ENCODE measurements around the gene SIGLEC7. TPM values are rescaled to one million over a fixed set of nuclear protein-coding genes. Genes with fewer than 3 reads are reported as not detected.
"Not testable (repeated sequence)": the region's sequence is repeated elsewhere in the genome, so short reads cannot be mapped to it uniquely, and the experiment has no call there.

SIGLEC7 gene
- total RNA-seq, 2 donors from 2014 or later = 0.26 to 1.7 TPM

DNA sequence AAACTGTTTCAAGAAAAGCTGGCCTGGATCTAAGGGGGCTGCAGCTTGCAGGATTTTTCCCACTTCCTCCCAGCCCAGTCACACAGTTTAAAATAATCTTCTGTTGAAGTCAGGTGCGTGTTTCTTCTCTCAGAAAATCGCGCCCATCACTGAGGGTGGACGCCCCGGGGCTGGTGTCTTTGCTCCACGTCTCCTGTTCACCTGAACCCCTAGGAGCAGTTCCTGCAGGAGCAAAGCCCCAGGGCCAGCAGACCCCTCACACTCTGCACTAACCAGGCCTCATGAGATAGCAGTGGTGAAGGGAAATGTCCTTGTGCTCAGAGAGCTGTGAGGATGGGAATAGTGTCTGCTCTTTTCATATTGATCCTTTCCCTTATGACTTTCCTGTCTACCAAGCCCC lies 920 bp upstream of the SIGLEC7 start:
- Histone ChIP-seq H3K4me1 (no peaks in the 10 kb centered on the region), H3K4me3 (no peak overlapping the region), H3K27me3 (no peaks in the 10 kb centered on the region), H3K27ac (no peak overlapping the region), H3K9me3 (no peaks in the 10 kb centered on the region), H3K36me3 (no peaks in the 10 kb centered on the region)
- no peak for DNase-seq (ENCODE audit: low spot score)
- TF ChIP-seq, protein P1, sequence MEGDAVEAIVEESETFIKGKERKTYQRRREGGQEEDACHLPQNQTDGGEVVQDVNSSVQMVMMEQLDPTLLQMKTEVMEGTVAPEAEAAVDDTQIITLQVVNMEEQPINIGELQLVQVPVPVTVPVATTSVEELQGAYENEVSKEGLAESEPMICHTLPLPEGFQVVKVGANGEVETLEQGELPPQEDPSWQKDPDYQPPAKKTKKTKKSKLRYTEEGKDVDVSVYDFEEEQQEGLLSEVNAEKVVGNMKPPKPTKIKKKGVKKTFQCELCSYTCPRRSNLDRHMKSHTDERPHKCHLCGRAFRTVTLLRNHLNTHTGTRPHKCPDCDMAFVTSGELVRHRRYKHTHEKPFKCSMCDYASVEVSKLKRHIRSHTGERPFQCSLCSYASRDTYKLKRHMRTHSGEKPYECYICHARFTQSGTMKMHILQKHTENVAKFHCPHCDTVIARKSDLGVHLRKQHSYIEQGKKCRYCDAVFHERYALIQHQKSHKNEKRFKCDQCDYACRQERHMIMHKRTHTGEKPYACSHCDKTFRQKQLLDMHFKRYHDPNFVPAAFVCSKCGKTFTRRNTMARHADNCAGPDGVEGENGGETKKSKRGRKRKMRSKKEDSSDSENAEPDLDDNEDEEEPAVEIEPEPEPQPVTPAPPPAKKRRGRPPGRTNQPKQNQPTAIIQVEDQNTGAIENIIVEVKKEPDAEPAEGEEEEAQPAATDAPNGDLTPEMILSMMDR (IDR thresholded peaks at IDR 0.05) = no peak

DNA sequence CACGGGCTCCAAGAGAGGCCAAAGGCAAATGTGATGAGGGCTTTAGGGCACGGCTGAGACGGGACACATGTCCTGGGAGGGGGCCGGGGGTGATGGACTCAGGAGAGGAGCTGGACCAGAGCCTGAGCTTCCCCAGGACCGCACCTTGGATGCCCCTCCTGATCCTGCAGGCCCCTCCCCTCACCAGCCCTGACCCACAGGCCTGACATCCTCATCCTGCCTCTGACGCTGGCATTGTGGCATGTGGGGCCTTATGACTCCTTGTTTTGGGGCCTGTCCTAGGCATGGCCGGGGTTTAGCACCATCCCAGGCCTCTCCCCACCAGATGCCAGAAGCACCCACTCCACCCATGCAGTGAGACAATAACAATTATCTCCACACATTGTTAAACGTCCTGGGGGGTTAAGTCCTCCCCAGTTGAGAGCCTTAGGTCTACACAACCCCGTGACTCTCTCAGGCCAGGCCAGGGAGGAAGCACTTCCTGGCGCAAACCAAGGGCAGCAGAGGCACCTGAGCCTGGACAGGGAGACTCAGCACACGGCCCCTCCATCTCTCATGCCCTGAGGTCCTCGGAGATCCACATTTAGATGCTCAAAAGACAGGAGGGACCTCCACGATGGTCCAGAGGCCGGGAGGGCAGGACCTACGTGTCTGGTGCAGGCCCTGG lies 841 bp downstream of the SIGLEC7 start:
- H3K4me3 ChIP-seq; H3K36me3 ChIP-seq; H3K27me3 ChIP-seq; H3K9me3 ChIP-seq; H3K27ac ChIP-seq; H3K4me1 ChIP-seq; DNase-seq (ENCODE audit: low spot score): not testable (repeated sequence)

DNA sequence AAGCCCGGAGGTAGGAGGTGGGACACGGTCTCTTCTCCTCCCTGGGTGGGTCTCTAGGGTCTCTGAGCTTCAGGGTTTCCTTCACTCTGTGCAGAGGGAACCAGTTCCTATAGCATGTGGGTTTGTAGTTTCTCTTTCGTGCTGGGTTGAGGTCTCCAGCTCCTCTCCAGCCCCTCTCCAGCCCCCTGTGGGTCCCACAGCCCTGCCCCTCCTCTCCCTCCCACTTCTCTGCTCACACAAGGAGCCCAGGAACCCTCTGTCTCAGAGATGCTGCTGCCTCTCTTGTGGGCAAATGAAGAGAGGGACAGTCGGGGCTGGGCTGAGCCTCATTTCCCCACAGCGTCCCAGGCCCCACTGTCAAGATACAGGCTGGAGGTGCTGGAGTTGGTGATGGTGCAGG lies 1.4 kb downstream of the SIGLEC7 start:
- TF ChIP-seq, protein P1 (IDR thresholded peaks at IDR 0.05) = no peak
- H3K4me3 ChIP-seq = no peak overlapping the region
- H3K27ac ChIP-seq = no peak overlapping the region

DNA sequence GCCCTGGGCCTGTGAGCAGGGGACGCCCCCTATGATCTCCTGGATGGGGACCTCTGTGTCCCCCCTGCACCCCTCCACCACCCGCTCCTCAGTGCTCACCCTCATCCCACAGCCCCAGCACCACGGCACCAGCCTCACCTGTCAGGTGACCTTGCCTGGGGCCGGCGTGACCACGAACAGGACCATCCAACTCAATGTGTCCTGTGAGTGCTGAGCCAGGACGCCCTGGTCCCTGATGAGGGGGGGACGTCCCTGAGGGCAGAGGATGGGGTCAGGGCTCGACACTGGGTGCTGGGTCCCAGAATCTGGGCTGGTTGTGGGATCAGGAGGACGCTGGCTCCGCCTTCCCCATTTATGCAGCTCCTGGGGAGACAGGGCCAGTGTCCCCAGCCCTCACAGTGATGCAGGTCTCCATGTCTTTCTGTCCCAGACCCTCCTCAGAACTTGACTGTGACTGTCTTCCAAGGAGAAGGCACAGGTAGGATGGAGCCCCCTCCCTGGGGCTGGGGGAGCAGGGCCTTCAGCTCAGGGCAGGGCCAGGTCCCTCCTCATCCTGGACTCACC lies 2.5 kb downstream of the SIGLEC7 start:
- Histone ChIP-seq H3K27ac (no peak overlapping the region), H3K36me3 (no peaks in the 10 kb centered on the region), H3K4me1 (no peaks in the 10 kb centered on the region), H3K27me3 (no peaks in the 10 kb centered on the region), H3K9me3 (no peaks in the 10 kb centered on the region), H3K4me3 (no peak overlapping the region)
- no peak for DNase-seq (ENCODE audit: low spot score)
- TF ChIP-seq, protein P1 (IDR thresholded peaks at IDR 0.05) = no peak

More for the DNA sequence above, 1.4 kb downstream of the SIGLEC7 start:
- no peaks in the 10 kb centered on the region for H3K4me1 ChIP-seq
- H3K36me3 ChIP-seq = no peaks in the 10 kb centered on the region
- no peaks in the 10 kb centered on the region for H3K9me3 ChIP-seq
- no peak for DNase-seq (ENCODE audit: low spot score)
- H3K27me3 ChIP-seq = no peaks in the 10 kb centered on the region

DNA sequence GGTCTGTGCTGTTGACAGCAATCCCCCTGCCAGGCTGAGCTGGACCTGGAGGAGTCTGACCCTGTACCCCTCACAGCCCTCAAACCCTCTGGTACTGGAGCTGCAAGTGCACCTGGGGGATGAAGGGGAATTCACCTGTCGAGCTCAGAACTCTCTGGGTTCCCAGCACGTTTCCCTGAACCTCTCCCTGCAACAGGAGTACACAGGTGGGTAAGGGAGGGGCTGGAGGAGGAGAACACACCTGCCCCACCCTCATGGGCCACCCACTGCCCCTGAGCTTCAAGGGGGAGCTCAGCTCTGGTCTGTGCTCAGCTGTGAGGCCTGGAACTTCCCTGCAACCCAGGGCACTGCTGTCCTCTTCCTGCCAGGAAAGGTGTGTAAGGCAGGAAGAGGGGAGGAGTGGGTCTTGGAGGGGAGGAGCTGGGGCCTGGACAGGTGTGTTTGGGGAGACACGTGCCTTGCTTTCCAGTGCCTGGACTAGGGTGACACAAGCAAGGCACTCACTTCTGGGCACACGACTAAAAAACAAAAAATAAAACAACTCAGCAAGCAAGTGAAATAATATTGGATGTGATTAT lies 3.9 kb downstream of the SIGLEC7 start:
- Histone ChIP-seq H3K4me1 (no peaks in the 10 kb centered on the region), H3K27ac (no peak overlapping the region), H3K36me3 (no peaks in the 10 kb centered on the region), H3K27me3 (no peaks in the 10 kb centered on the region), H3K4me3 (no peak overlapping the region), H3K9me3 (no peaks in the 10 kb centered on the region)
- TF ChIP-seq, protein P1 (IDR thresholded peaks at IDR 0.05) = no peak
- DNase-seq (ENCODE audit: low spot score) = no peak

DNA sequence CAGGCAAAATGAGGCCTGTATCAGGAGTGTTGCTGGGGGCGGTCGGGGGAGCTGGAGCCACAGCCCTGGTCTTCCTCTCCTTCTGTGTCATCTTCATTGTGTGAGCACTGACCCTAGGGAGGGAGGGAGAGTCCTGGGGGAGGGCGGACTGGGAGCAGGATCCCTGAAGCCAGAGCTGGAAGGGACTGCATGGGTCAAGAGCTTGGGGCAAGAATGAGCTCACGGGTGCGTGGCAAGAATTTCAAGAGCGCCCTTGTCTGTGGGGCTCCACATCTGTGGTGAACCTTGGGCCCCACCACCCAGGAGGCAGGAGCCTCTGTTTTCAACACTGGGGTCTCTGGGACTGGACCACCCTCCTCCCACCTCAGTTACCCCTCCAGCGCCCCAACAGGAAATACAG lies 4.7 kb downstream of the SIGLEC7 start:
- Histone ChIP-seq H3K36me3 (no peaks in the 10 kb centered on the region), H3K9me3 (no peaks in the 10 kb centered on the region), H3K27me3 (no peaks in the 10 kb centered on the region), H3K4me3 (no peak overlapping the region), H3K27ac (no peak overlapping the region), H3K4me1 (no peaks in the 10 kb centered on the region)
- TF ChIP-seq, protein P1 (IDR thresholded peaks at IDR 0.05) = no peak
- no peak for DNase-seq (ENCODE audit: low spot score)

All from right atrium auricular region (tissue), 2 donors.